GM21529 (cell line): ENCODE data around the gene MPP4.

Source experiments
- ATAC-seq: cut with Tn5 transposase; IDR thresholded peaks from one replicate; pipeline ENCODE4 v1.9.1; 2021; ENCODE audit not compliant: unreplicated experiment

The MPP4 gene

GRCh38 chr2:201698588-201699226 is at the start of gene MPP4:
Gene MPP4 (minus strand): TSS chr2:201698644. CDS start chr2:201693954, 4,690 bp downstream.
- ATAC-seq, result no peak

GRCh38 chr2:201746551-201746950 is 48.1 kb upstream of the MPP4 start:
- ATAC-seq, result no peak

- ATAC-seq, result no peak
Observed at GRCh38 chr2:201735486-201735885, 37.0 kb upstream of the MPP4 start.

GRCh38 chr2:201734111-201734510 is 35.7 kb upstream of the MPP4 start:
- ATAC-seq, result no peak

- ATAC-seq, result no peak
Observed at GRCh38 chr2:201733544-201733943, 35.1 kb upstream of the MPP4 start.

- no peak for ATAC-seq
Observed at GRCh38 chr2:201730651-201731285, 32.3 kb upstream of the MPP4 start.

GRCh38 chr2:201715459-201715858 is 17.0 kb upstream of the MPP4 start:
- no peak for ATAC-seq

GRCh38 chr2:201712726-201713125 is 14.3 kb upstream of the MPP4 start:
- no peak for ATAC-seq

GRCh38 chr2:201709747-201710146 is 11.3 kb upstream of the MPP4 start:
- no peak for ATAC-seq

GRCh38 chr2:201709049-201709448 is 10.6 kb upstream of the MPP4 start:
- ATAC-seq, result no peak

- ATAC-seq, result no peak
Observed at GRCh38 chr2:201707753-201708152, 9.3 kb upstream of the MPP4 start.

- no peak for ATAC-seq
Observed at GRCh38 chr2:201707142-201707541, 8.7 kb upstream of the MPP4 start.

GRCh38 chr2:201704536-201704935 is 6.1 kb upstream of the MPP4 start:
- no peak for ATAC-seq

GRCh38 chr2:201701646-201702045 is 3.2 kb upstream of the MPP4 start:
- no peak for ATAC-seq

GRCh38 chr2:201699416-201699815 is 972 bp upstream of the MPP4 start:
- ATAC-seq, result no peak

- ATAC-seq, result no peak
Observed at GRCh38 chr2:201697899-201698298, 545 bp downstream of the MPP4 start.

GRCh38 chr2:201696151-201696659 is 2.2 kb downstream of the MPP4 start:
- ATAC-seq, result no peak

GRCh38 chr2:201685156-201685555 is 13.3 kb downstream of the MPP4 start:
- no peak for ATAC-seq

- ATAC-seq, result no peak
Observed at GRCh38 chr2:201680743-201681142, 17.7 kb downstream of the MPP4 start.

- ATAC-seq, result no peak
Observed at GRCh38 chr2:201678401-201678800, 20.0 kb downstream of the MPP4 start.

GRCh38 chr2:201675454-201675853 is 23.0 kb downstream of the MPP4 start:
- no peak for ATAC-seq

GRCh38 chr2:201674794-201675193 is 23.6 kb downstream of the MPP4 start:
- ATAC-seq, result no peak

- ATAC-seq, result no peak
Observed at GRCh38 chr2:201674298-201674697, 24.1 kb downstream of the MPP4 start.
